ENCODE results near the gene NLRC4. TPM values are rescaled to one million over a fixed set of nuclear protein-coding genes. Genes with fewer than 3 reads are reported as not detected.
"Not testable (repeated sequence)": the region's sequence is repeated elsewhere in the genome, so short reads cannot be mapped to it uniquely, and the experiment has no call there.

Gene NLRC4
- polyA plus RNA-seq, 1 donor from 2014 or later = not detected

DNA sequence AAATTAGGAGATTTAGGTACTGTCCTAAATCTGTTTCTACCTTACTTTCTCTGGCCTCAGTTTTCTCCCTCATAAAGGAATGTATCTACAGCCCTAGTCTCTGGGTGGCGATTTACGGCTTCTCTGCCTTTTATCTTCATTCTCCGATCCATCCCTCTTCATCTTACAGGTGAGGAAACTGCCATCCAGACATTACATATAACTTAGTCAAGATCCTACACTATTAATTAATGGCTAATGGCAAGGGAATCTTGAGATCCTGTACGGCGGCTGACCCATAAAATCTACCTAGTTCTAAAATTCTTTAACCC, 12.6 kb upstream of the NLRC4 start:
- Histone ChIP-seq H2AFZ (ENCODE audit: low read depth, low read length) (peak overlapping the region; percentile 92), H3K27ac (ENCODE audit: low read length) (peak overlapping the region; percentile 81), H3K9me2 (ENCODE audit: insufficient read depth, low read length) (no peaks in the 10 kb centered on the region), H4K20me1 (ENCODE audit: insufficient read depth) (no peaks in the 10 kb centered on the region), H3K79me2 (replicated peaks; ENCODE audit: insufficient read depth, low read length) (peaks cover 34% of the 10 kb centered on the region), H3K36me3 (ENCODE audit: insufficient read depth, low read length) (no peaks in the 10 kb centered on the region), H3K9me3 (ENCODE audit: low read length) (no peaks in the 10 kb centered on the region), H3K4me3 (ENCODE audit: low read length) (peak overlapping the region; percentile 94), H3K4me2 (ENCODE audit: low read length) (peak overlapping the region; percentile 85), H3K27me3 (ENCODE audit: insufficient read depth, low read depth, low read length) (no peaks in the 10 kb centered on the region), H3K9ac (ENCODE audit: low read length) (peak overlapping the region; percentile 95), H3F3A (ENCODE audit: insufficient read depth, low read length, poor library complexity, severe bottlenecking) (no peaks in the 10 kb centered on the region)
- TF ChIP-seq TAF1 (IDR thresholded peaks at IDR 0.05; ENCODE audit: low read depth) (no peak), POLR2AphosphoS5 (IDR thresholded peaks at IDR 0.05) (no peak), EP300 (conservative IDR thresholded peaks at IDR 0.05; ENCODE audit: poor library complexity, severe bottlenecking) (no peak), RAD21 (conservative IDR thresholded peaks at IDR 0.05) (no peak), CTCF (IDR thresholded peaks at IDR 0.05; ENCODE audit: poor library complexity, severe bottlenecking) (no peak), EZH2 (IDR thresholded peaks at IDR 0.05; ENCODE audit: borderline replicate concordance, insufficient read depth, low read length, poor library complexity, severe bottlenecking) (no peak), MXI1 (conservative IDR thresholded peaks at IDR 0.05; ENCODE audit: poor library complexity, severe bottlenecking) (no peak), SMC3 (conservative IDR thresholded peaks at IDR 0.05; ENCODE audit: poor library complexity) (no peak)
- TF ChIP-seq, protein P1, sequence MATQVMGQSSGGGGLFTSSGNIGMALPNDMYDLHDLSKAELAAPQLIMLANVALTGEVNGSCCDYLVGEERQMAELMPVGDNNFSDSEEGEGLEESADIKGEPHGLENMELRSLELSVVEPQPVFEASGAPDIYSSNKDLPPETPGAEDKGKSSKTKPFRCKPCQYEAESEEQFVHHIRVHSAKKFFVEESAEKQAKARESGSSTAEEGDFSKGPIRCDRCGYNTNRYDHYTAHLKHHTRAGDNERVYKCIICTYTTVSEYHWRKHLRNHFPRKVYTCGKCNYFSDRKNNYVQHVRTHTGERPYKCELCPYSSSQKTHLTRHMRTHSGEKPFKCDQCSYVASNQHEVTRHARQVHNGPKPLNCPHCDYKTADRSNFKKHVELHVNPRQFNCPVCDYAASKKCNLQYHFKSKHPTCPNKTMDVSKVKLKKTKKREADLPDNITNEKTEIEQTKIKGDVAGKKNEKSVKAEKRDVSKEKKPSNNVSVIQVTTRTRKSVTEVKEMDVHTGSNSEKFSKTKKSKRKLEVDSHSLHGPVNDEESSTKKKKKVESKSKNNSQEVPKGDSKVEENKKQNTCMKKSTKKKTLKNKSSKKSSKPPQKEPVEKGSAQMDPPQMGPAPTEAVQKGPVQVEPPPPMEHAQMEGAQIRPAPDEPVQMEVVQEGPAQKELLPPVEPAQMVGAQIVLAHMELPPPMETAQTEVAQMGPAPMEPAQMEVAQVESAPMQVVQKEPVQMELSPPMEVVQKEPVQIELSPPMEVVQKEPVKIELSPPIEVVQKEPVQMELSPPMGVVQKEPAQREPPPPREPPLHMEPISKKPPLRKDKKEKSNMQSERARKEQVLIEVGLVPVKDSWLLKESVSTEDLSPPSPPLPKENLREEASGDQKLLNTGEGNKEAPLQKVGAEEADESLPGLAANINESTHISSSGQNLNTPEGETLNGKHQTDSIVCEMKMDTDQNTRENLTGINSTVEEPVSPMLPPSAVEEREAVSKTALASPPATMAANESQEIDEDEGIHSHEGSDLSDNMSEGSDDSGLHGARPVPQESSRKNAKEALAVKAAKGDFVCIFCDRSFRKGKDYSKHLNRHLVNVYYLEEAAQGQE (IDR thresholded peaks at IDR 0.05; ENCODE audit: borderline replicate concordance) = no peak

DNA sequence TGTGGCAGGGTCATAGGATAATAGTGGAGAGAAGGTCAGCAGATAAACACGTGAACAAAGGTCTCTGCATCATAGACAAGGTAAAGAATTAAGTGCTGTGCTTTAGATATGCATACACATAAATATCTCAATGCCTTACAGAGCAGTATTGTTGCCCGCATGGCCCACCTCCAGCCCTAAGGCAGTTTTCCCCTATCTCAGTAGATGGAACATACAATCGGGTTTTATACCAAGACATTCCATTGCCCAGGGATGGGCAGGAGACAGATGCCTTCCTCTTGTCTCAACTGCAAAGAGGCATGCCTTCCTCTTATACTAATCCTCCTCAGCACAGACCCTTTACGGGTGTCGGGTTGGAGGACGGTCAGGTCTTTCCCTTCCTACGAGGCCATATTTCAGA, 11.1 kb upstream of the NLRC4 start:
- H3K9me3 ChIP-seq (ENCODE audit: low read length); H3K36me3 ChIP-seq (ENCODE audit: insufficient read depth, low read length); H3K27me3 ChIP-seq (ENCODE audit: insufficient read depth, low read depth, low read length); H3K9me2 ChIP-seq (ENCODE audit: insufficient read depth, low read length); H4K20me1 ChIP-seq (ENCODE audit: insufficient read depth); H2AFZ ChIP-seq (ENCODE audit: low read depth, low read length); H3K4me2 ChIP-seq (ENCODE audit: low read length); H3K9ac ChIP-seq (ENCODE audit: low read length); H3K27ac ChIP-seq (ENCODE audit: low read length); H3K4me3 ChIP-seq (ENCODE audit: low read length); H3F3A ChIP-seq (ENCODE audit: insufficient read depth, low read length, poor library complexity, severe bottlenecking): not testable (repeated sequence)
- peaks cover 25% of the 10 kb centered on the region for H3K79me2 ChIP-seq (replicated peaks; ENCODE audit: insufficient read depth, low read length)

DNA sequence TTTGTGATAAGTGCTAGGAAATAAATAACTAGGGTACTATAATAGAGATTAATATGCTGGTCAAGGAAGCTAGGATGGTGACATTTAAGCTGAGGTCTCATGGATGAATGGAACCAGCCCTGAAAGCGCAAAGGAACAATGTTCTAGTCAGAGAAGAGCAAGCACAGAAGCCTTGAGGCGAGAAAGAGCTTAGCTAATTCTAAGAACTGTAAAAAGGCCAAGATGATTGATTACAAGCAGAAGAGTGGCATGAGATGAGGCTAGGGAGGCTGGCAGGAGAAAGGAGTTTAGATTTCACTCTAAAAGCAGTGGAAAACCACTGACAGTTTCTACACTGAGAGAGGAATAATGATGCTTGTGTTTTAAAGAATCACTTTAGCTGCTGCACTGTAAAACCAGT, 9.6 kb upstream of the NLRC4 start:
- no peaks in the 10 kb centered on the region for H3K9me2 ChIP-seq (ENCODE audit: insufficient read depth, low read length)
- H3F3A ChIP-seq (ENCODE audit: insufficient read depth, low read length, poor library complexity, severe bottlenecking) = no peaks in the 10 kb centered on the region
- no peaks in the 10 kb centered on the region for H4K20me1 ChIP-seq (ENCODE audit: insufficient read depth)
- H3K27me3 ChIP-seq (ENCODE audit: insufficient read depth, low read depth, low read length) = no peaks in the 10 kb centered on the region
- H3K4me3 ChIP-seq (ENCODE audit: low read length) = no peak overlapping the region
- TF ChIP-seq MXI1 (conservative IDR thresholded peaks at IDR 0.05; ENCODE audit: poor library complexity, severe bottlenecking) = no peak
- TF ChIP-seq POLR2AphosphoS5 (IDR thresholded peaks at IDR 0.05) = no peak
- TF ChIP-seq, protein P1 (IDR thresholded peaks at IDR 0.05; ENCODE audit: borderline replicate concordance) = no peak
- no peak for TF ChIP-seq SMC3 (conservative IDR thresholded peaks at IDR 0.05; ENCODE audit: poor library complexity)
- TF ChIP-seq RAD21 (conservative IDR thresholded peaks at IDR 0.05) = no peak
- TF ChIP-seq TAF1 (IDR thresholded peaks at IDR 0.05; ENCODE audit: low read depth) = no peak
- no peak for TF ChIP-seq CTCF (IDR thresholded peaks at IDR 0.05; ENCODE audit: poor library complexity, severe bottlenecking)
- no peak for TF ChIP-seq EP300 (conservative IDR thresholded peaks at IDR 0.05; ENCODE audit: poor library complexity, severe bottlenecking)
- no peak for TF ChIP-seq EZH2 (IDR thresholded peaks at IDR 0.05; ENCODE audit: borderline replicate concordance, insufficient read depth, low read length, poor library complexity, severe bottlenecking)
- no peak overlapping the region for H3K27ac ChIP-seq (ENCODE audit: low read length)
- H3K9ac ChIP-seq (ENCODE audit: low read length) = no peak overlapping the region
- no peak overlapping the region for H3K4me2 ChIP-seq (ENCODE audit: low read length)
- no peak overlapping the region for H2AFZ ChIP-seq (ENCODE audit: low read depth, low read length)
- H3K9me3 ChIP-seq (ENCODE audit: low read length) = no peaks in the 10 kb centered on the region
- H3K36me3 ChIP-seq (ENCODE audit: insufficient read depth, low read length) = no peaks in the 10 kb centered on the region
- peaks cover 14% of the 10 kb centered on the region for H3K79me2 ChIP-seq (replicated peaks; ENCODE audit: insufficient read depth, low read length)

Measured in neural cell (in vitro differentiated cells).